DND-41 (cell line): ENCODE results near the gene APCDD1L.

Experiments
- CTCF ChIP-seq: IDR thresholded peaks from 2 replicates; pipeline ENCODE4 v1.5.1; 2012; ENCODE audit warnings: borderline replicate concordance, low read length, moderate library complexity, mild to moderate bottlenecking; ENCODE audit not compliant: poor library complexity, severe bottlenecking; ENCODE audit errors: extremely low read depth
- EZH2 ChIP-seq: IDR thresholded peaks from 3 replicates; pipeline ENCODE4 v1.6.1; 2012; ENCODE audit warnings: borderline replicate concordance, low read depth, mild to moderate bottlenecking, moderate library complexity, low read length, inconsistent platforms; ENCODE audit not compliant: severe bottlenecking

GRCh38 chr20:58528412-58528811, 13.2 kb upstream of the APCDD1L start:
- TF ChIP-seq EZH2: no peak
- no peak for TF ChIP-seq CTCF
